CD4-positive, alpha-beta T cell treated with Interleukin-15 for 4 hours (primary cell): ENCODE measurements around the gene PLOD3.

ENCODE experiments used
- DNase-seq: peaks from one replicate; pipeline ENCODE4 v3.0.0-alpha.2; 2020; ENCODE audit warnings: low spot score

The PLOD3 gene

DNA sequence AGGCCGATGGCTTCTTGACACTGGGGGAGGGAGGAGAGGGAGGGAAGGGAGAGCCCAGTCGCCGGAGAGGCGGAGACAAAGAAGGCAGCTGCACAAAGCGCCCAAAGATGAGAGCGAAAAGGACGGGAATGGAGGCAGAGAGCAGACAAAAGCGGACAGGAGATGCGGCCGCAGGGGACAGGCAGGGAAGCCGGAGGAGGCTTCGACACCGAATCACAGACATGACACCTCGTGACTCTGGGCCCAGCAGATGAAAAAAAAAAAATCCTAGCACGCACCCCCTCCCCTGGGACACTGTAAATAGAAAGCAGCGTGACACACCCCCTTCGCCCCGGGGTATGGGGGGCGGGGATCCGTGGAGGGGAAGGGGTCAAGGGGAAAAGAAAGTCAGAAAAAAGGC lies 38.3 kb downstream of the PLOD3 start:
- DNase-seq = no peak

DNA sequence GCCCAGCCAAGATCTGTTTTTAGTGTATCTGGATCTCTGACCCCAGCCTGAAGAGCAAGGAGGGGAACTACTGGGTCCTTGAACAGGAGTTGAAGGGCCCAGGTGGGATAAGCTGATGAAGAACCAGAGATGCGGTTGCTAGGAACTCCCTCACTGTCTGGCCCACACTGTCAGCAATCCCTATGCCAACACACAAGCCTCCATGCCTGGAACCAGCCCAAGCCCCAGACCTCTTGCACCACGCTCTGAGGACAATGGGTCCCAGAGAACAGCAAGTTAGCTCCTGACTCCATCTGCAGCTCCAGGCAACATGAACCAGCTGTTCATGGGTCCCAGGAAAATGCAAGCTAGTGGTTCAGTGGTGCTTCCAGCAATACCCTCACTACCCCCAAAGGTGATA lies 39.7 kb downstream of the PLOD3 start:
- no peak for DNase-seq

DNA sequence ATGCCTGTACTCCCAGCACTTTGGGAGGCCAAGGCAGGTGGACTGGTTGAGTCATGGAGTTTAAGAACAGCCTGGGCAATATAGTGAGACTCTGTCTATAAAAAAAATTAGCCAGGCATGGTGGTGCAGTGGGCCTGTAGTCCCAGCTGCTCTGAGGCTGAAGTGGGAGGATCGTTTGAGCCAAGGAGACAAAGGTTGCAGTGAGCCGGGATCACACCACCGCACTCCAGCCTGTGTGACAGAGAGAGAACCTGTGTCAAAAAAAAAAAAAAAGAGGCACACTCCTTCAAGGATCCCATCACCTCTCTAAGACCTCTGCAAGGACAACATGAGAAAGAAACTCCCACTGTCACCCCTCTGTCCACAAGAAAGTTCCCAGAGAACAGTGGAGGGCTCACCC lies 41.7 kb downstream of the PLOD3 start:
- DNase-seq = no peak

DNA sequence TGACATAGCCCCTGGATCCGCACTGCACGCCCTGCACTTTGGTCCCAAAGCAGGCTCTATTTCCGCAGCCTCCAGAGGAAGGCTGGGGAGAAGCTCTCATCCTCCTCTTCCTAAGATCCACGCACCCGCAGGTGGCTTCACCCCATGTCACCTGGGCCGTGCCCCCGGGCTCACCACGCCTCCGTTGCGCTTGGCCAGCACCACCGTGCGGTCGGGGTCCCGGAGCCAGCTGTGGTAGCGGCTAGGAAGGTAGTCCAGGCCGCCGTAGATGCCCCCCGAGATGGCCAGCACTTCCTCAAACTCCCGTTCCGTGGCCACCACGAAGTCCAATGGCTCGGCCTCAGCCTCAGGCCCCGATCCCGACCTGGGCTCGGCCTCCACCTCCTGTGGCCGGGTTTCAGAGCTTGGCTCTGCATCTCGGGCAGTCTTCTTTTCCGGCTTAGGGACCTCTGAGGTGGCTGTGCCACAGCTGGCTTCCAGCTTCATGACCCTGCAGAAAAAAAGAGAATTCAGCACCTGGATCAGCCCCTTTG lies 43.0 kb downstream of the PLOD3 start:
- DNase-seq = no peak

DNA sequence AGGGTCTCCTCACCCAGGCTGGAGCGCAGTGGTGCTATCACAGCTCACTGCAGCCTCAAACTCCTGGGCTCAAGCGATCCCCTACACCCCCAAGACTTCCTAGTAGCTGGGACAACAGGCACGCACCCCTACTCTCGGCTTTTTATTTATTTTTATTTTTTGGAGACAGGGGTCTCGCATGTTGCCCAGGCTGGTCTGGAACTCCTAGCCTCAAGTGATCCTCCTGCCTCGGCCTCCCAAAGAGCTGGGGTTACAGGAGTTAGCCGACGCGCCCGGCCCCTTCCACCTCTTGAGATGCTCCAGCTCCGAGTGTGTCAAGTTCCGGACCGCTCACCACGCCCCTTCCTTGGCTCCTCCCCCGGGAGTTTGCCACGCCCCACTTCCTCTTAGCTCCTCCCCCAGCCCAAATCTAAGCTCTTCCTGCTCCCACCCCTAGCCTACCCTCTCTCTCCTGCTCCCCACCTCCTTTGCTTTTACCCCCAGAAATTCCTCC lies 43.6 kb downstream of the PLOD3 start:
- peak; percentile 55 for DNase-seq

DNA sequence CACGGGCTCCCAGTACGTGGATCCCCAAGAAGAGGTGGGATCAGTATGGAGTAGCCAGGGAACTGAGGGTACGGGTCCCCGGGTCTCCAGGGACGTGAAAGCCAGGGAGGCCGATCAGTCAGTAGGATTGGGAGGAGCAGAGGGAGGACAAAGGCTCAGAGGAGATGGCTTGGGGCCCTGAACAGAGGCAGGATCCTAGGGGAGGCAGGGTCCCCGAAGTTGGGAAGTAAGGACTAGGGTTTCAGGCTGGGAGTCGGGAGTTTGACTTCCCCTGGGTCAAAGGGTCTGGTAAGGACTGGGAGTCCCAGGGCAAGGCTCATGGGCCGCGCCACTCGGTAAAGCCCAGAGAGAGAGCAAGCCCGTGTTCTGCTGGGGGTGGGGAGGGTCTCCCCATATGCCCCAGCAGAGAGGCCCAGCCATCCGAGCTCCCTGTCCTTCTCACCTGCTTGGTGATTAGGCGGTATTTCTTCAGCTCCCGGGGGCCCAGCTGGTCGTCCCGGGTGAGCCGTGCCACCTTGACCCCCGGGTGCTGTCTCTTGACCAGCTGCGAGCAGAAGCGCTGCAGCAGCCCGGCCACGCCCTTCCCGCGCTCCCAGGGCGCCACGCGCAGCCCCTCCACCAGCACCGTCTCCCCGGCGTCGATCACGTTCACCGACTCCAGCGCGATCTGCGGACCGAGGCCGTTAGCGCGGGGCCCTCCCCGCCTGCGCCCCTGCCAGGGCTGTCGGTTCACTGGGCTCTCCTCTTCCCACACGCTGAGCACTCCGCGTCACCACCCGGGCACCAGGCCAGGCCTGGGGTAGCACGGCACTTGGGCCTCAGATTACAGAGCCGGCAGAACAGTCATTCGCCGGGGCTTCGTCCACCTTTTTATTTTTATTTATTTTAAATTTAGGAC lies 44.3 kb downstream of the PLOD3 start:
- DNase-seq = no peak

DNA sequence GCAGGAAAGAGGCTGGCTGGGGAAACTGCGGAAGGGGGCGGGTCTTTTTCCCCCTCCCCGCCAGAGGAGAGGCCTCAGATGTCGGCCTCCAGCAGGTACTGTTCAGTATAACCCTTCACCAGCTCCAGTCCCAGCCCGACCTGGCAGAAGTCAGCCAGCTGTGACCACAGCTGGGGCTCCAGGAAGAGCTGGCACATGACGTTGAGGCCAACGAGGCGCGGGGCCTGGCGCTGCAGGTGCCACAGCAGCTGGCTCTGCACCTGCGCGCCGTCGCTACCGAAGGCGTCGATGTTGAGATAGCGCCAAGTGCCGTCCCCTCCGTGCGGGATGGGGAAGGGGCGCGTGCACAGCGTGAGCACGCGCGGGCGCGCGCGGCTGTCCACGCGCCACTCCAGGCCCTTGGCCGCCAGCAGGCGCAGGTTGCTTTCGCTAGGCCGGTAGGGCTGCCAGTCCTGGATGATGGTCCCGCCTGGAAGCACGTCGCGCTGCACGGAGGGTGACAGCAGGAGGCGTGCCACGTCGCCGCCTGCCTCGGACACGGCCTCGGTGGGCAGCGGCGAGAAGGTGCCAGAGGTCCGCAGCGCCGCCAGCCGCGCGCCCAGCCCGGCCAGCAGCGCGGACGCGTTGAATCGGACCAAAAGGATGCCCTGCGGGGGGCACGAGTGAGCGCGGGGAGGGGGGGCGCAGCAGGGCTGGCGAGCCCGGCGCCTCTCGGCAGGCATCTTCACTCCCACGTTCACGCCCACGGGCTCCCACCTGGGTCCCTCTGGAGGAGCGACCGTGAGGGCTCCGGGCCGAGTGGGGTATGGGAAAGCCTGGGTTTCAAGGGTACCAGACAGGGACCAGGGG lies 45.2 kb downstream of the PLOD3 start:
- DNase-seq = no peak

DNA sequence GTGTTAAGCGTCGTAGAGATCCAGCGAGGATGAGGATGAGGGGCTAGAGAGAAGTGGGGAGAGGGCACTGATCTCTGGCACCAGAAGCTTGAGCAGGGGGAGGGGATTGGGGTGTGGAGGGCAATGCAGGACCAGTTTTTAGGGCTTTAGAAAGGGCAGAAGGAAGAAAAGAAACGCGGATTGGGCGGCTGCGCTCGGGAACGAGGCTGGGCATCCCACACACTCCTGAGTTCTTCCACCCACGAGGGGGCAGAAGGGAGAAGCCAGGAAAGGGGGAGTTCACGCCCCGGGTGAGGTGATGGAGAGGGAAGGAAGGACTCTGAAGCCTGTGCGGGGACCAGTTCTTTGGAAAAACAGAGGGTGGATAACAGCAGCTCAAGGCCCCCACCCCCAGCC lies 45.9 kb downstream of the PLOD3 start:
- DNase-seq = no peak

DNA sequence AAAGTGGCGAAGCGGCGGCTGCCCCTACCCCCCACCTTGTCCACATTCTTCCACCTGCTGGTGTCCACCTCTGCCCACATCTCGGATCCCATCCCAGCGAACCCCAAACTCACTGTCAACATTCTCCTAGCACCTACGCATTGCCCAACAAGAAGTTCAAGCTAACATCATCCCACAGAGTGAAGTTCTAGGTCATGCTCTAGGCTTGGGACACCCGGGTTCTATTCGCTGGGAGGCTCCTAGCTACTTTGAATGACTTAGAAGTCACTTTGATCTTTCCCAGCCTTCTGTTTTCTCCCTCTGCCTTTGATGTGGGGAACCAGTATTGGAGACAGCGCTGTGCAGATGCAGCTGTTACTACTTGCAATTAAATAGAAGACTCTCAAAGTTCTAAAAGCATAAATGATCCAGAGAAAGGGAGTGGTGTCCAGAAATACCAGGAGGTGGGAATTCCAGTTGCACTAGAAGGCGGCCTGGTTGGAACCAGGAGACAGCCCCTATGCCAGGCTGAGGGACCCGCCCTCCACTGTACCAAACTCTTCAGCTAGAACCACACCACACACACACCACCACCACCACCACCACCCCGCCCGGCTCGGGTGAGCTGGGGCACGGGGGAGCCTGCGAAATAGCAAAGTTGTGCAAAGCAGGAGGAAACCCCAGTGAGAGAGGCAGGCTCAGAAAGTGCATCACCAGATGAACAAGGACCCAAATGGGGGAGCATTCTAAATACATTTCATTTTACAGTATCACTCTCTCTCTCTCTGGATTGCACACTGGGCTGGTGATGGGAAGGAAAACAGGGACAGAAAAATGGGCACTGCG lies 46.6 kb downstream of the PLOD3 start:
- DNase-seq = no peak

DNA sequence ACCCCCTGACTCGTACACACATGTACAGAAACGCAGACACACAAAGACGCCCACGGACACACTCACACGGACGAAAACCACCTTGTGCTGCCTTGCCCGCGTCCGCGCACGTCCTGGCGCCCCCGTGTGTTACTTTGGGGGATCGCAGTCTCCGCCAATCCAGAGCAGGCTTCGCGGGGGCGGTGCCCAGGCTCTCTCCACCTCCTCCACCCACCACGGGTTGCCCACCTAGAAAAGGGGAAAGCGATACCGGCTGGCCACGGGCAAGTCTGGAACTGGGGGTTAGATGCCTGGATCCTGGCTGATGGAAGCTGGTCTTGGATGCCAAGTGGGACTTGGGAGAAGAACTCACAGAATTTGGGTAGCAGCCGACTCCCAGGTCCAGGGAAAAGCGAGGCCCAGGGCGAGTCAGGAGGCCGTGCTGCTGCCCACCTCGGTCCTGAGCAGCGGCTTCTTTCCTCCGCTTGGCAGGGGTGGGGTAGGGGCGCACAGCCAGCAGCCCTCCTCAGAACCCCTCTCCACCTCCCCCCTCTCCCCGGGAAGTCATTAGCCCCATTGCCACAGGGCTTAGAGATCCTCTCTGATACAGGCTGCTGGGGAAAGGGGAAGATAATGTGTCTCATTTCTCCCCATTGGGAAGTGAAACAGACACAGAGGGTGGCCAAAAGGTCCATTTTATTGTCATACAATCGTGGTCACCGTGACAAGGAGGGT lies 47.4 kb downstream of the PLOD3 start:
- DNase-seq = peak; percentile 80

DNA sequence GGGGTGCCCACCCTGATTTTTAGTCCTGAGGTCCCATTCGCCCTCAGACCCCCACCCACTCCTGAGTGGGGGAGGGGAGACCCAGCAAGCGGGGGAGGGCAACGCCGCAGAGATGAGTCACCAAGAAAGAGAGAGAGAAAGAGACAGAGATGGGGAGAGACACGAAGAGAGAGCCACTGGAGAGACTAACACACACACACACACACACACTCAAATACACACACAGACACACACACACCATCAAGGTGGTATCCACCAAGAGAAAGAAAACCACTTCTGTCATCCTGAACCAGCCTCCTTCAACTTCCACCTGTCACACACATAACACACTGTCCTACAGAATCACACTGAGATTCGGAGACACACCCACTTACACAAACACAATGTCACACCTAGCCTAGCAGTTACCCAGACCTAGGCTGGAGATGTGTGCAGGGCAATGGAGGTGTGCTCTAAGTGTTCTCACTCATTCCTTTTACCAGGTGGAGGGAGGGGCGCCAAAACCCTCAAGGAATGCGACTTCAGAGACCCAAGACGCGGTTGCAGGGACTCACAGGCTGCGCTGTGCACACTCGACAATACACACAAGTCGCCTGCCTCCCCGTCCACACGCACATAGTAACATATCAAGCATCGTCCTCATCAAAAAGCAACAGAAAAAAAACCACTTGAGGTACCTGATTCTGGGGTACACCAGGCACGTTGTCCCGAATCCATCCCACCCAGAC lies 48.1 kb downstream of the PLOD3 start:
- DNase-seq = no peak

DNA sequence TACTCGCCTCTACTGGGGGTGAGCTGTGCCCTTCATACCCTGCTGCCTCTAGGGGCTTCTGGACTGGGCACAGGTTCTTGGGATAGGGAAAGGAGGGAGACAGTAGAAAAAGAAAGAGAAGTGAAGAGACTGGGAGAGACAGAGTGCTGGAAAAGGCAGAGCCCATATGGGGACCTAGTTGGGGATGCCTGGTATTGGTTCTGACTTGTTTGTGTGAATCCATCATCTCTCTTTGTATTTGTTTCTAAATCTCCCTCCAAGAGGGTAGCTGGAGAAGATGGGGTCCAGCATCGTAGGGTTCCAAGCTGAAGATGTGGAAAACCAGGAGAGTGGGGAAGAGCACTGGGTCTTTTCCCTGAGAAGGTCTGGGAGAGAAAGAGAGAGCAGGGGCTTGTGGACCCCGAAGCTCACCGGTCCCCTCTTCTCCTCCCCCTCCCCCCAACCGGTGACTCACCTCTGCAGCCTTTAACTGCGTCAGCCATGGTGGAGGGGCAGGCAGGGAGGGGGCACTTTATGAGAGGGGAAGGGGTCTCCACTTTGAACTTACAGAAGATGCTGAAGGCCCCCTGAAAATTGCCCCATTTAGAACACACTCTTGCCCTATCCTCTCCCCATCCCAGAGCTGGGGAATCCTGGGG lies 48.9 kb downstream of the PLOD3 start:
- DNase-seq = no peak

DNA sequence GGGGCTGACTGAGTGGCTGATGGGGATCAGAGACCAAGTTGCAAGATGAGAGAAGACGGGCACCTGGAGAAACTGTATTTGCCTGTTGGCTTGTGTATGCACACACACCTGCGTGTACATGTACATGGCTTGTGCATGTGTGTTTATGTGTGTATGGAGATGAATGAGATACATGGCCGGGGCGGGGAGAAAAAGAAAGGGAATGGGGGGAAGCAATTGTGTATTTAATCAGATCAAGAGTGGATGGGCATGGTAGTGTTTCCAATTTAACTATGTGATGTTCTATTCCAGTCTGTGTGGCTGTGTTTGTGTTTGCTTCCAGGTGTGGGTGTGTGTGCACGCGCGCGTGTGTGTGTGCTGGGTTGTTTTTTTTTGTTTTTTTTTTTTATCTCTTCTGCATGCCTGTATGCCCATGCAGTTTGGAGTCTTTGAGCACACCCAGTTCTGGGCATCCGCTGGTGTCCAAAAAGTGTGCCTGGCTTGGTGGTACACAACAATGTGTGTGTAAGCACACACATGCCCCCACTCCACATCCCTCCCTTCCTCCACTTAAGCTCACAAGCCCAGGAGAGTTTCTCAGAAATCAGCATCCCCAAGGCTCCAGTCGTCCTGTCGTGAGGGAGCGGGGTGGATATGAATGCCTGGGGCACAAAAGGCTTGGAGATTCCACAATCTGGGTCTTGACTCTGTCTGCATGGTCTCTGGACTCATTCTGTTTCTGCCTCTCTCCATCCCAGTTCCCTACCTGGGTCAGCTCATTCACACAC lies 49.6 kb downstream of the PLOD3 start:
- DNase-seq = no peak

DNA sequence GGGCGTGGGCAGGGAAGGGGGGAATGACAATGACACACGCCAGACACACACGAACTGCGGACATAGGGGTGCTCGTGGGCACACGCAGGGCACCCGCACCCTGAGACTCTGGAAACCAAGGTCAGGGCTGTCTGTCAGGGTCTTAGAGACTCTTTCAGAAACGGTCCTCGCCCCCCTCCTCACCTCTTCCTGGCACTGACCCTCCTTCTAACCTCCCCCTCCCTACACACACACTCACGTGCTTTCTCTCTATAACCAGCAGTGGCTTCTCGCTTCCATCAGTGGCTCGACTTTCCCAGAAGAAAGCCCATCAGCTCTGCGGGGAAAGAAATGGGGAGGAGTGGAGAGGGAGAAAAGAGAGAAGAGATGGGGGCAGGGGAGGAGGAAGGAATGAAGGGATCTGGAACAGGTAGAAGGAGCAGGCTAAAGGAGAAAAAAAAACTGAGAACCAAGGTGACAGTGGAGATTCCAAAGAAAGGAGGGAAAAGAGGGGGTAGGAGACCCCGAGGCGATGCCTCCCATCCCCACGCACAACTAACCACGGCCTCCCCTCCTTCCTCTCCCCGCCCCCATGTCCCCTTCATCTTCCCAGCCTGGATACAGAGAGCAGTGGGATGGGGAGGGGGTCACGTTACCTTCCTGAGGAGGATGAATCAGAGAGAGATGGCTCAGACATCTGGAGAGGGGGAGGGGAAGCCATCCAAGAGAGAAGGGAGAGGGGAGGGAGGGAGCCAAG lies 50.3 kb downstream of the PLOD3 start:
- no peak for DNase-seq

DNA sequence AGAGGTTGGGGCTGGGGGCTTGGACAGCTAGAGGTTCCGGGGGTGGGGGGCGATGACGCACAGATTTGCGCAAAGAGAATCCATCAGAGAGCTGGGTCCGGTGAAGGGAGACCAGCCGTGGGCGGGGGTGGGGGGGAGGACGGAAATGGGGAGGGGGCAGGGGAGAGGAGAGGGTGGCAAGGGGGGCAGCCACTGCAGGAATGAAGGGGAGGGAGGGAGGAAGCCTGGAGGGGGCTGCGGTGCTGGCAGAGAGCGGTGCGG lies 50.8 kb downstream of the PLOD3 start:
- DNase-seq = no peak

DNA sequence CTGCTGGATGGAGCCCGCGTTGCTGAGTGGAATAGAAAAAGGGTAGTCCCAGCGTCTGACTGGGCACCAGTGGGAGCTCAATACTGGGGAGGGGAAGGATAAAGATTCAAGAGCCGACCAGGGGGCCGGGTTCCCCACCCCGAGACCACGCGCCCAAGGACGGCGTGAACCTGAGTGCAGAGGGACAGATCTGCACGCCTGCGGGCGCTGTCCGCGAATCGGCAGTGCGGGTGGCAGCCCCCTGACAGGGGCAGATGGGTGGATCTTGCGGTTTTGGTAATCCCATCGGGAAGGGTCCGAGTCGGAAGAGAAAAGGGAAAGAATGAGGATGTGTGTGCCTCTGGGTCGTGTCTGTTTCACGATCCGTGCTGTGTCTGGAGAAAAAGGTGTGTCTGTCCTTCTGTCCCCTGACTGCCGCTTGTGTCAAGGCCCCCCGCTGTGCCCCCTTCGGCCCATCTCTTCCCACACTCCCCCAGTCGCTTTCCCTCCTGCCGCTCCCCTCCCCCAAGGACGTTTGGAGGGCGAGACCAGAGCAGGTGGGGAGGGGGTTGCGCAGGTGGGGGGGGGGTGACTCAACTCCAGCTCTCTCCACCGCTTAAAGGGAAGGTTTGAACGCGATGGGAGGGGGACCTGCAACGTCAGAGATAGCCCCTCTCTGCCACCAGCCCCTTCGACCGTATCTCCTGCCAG lies 51.3 kb downstream of the PLOD3 start:
- no peak for DNase-seq

DNA sequence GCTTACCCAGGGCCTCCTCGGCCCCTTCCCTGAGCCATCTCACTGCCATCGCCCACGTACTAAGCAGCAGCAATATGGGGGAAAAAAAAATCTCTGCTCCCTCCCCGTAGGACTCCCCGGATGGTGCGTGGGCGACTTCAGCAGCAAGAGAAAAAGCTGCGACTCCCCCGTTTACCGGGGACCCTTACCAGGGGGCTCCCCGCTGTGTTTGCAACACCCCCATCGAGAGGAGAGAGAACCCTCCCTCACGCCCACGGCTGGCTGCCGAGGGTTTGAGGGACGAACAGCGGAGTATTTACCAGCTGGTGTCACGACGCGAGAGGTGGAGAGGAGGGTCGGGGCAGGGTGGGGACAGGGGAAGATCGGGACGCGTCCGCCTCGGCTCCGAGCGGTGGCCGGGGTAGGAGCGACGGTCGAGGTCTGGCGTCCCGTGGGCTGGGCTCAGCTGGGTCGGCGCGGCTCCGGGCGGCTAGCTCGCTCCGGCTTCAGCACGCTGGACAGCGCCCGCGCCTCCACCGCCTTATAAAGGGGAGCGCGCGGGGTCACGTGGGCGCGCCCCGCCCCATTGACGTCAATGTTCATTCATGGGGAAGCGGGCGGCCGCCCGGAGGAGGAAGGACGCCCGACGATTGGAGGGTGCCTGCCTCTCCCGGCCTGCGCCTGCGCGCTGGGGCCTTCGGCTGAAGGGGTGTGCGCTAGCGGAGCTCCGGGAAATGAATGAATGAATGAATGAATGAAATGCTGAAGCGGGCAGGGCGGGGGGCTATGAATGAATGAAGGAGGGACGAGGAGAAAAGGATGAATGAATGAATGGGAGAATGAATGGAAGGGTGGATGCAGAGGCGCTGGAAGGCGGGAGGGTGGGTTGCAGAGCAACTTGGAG lies 52.1 kb downstream of the PLOD3 start, which contains the start of gene VGF:
Gene VGF, minus strand, starts transcription at position 495 of the 883 bp plus-strand sequence. CDS start 726 bp downstream, outside the sequence.
- peak; percentile 89 for DNase-seq
